Measurements from ENCODE around the gene DCDC2C.

GRCh38 chr2:3873899-3874298 lies 170.5 kb downstream of the DCDC2C start:
- no peak for TF ChIP-seq MAX (IDR thresholded peaks at IDR 0.05)
- no peak for TF ChIP-seq ZBTB7A (IDR thresholded peaks at IDR 0.05; ENCODE audit: low read depth)
- no peak for TF ChIP-seq RAD21 (IDR thresholded peaks at IDR 0.05; ENCODE audit: low read depth)
- TF ChIP-seq YY1 (IDR thresholded peaks at IDR 0.05; ENCODE audit: low read depth): no peak
- TF ChIP-seq EGR1 (IDR thresholded peaks at IDR 0.05): no peak
- TF ChIP-seq, protein P1, sequence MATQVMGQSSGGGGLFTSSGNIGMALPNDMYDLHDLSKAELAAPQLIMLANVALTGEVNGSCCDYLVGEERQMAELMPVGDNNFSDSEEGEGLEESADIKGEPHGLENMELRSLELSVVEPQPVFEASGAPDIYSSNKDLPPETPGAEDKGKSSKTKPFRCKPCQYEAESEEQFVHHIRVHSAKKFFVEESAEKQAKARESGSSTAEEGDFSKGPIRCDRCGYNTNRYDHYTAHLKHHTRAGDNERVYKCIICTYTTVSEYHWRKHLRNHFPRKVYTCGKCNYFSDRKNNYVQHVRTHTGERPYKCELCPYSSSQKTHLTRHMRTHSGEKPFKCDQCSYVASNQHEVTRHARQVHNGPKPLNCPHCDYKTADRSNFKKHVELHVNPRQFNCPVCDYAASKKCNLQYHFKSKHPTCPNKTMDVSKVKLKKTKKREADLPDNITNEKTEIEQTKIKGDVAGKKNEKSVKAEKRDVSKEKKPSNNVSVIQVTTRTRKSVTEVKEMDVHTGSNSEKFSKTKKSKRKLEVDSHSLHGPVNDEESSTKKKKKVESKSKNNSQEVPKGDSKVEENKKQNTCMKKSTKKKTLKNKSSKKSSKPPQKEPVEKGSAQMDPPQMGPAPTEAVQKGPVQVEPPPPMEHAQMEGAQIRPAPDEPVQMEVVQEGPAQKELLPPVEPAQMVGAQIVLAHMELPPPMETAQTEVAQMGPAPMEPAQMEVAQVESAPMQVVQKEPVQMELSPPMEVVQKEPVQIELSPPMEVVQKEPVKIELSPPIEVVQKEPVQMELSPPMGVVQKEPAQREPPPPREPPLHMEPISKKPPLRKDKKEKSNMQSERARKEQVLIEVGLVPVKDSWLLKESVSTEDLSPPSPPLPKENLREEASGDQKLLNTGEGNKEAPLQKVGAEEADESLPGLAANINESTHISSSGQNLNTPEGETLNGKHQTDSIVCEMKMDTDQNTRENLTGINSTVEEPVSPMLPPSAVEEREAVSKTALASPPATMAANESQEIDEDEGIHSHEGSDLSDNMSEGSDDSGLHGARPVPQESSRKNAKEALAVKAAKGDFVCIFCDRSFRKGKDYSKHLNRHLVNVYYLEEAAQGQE (IDR thresholded peaks at IDR 0.05; ENCODE audit: low read depth): no peak
- TF ChIP-seq EP300 (IDR thresholded peaks at IDR 0.05; ENCODE audit: borderline replicate concordance): no peak
- no peak for TF ChIP-seq USF1 (IDR thresholded peaks at IDR 0.05)
- no peak for TF ChIP-seq TCF12 (IDR thresholded peaks at IDR 0.05; ENCODE audit: low read depth)
- TF ChIP-seq CREB1 (IDR thresholded peaks at IDR 0.05; ENCODE audit: low read depth): no peak
- no peak for TF ChIP-seq TAF1 (IDR thresholded peaks at IDR 0.05; ENCODE audit: low read depth)
- TF ChIP-seq FOXM1 (IDR thresholded peaks at IDR 0.05; ENCODE audit: borderline replicate concordance, low read depth): no peak

All from Ishikawa (cell line).